PC-9 (cell line): ENCODE data around the gene GFPT2. TPM values are rescaled to one million over a fixed set of nuclear protein-coding genes. Genes with fewer than 3 reads are reported as not detected.

Experiments used
- BruUV-seq: library from RNA; stranded (reverse); fragments of 400-500 nt; replicated peaks from 2 replicates; lab custom pipeline; 2021; lab: Mats Ljungman, UMichigan
- CTCF ChIA-PET: fragments of 300-600 bp; sonication (Branson Sonifier 250); formaldehyde crosslinking; loops from one replicate; lab custom pipeline; 2022; ENCODE audit warnings: antibody characterized with exemption; lab: Charles Lee
- POLR2A ChIA-PET: fragments of 300-600 bp; sonication (Branson Sonifier 250); formaldehyde crosslinking; loops from one replicate; lab custom pipeline; 2022; ENCODE audit warnings: antibody characterized with exemption; ENCODE audit not compliant: unreplicated experiment; lab: Charles Lee
- DNase-seq, 2 experiments: peaks; one replicate each; pipeline versions ENCODE4 v3.0.0 to v3.0.0-alpha.2; 2015 to 2022; ENCODE audit warnings: mixed read lengths in 1 of 2
- H2AFZ ChIP-seq: fragments of 200-600 bp; sonication (generic); 2 replicates; pipeline ENCODE4 v1.8.1; 2017; ENCODE audit warnings: antibody characterized with exemption
- H3F3A ChIP-seq: fragments of 200-600 bp; sonication (generic); 2 replicates; pipeline ENCODE4 v1.8.1; 2017; ENCODE audit warnings: antibody characterized with exemption, mild to moderate bottlenecking, low read depth; ENCODE audit not compliant: insufficient read depth
- H3K27ac ChIP-seq: fragments of 200-600 bp; sonication (generic); 2 replicates; pipeline ENCODE4 v1.6.1; 2016; ENCODE audit warnings: mixed run types
- H3K27me3 ChIP-seq: fragments of 200-600 bp; sonication (generic); 2 replicates; pipeline ENCODE4 v1.6.1; 2016; ENCODE audit warnings: low read depth, mixed run types; ENCODE audit not compliant: insufficient read depth
- H3K36me3 ChIP-seq: fragments of 200-600 bp; sonication (generic); 2 replicates; pipeline ENCODE4 v1.6.1; 2016; ENCODE audit warnings: low read depth, mixed run types
- H3K4me1 ChIP-seq: fragments of 200-600 bp; sonication (generic); replicated peaks from 2 replicates; pipeline ENCODE4 v1.6.1; 2016; ENCODE audit warnings: mixed run types; ENCODE audit not compliant: insufficient read depth
- H3K4me2 ChIP-seq: fragments of 200-600 bp; sonication (generic); 2 replicates; pipeline ENCODE4 v1.6.1; 2017; ENCODE audit warnings: mixed run types
- H3K4me3 ChIP-seq: fragments of 200-600 bp; sonication (generic); 2 replicates; pipeline ENCODE4 v1.6.1; 2016; ENCODE audit warnings: mixed run types
- H3K79me2 ChIP-seq: fragments of 200-600 bp; sonication (generic); 2 replicates; pipeline ENCODE4 v1.6.1; 2017; ENCODE audit warnings: low read depth, mixed run types
- H3K9me2 ChIP-seq: fragments of 200-600 bp; sonication (generic); 2 replicates; pipeline ENCODE4 v1.8.1; 2017; ENCODE audit warnings: mild to moderate bottlenecking; ENCODE audit not compliant: insufficient read depth
- H3K9me3 ChIP-seq: fragments of 200-600 bp; sonication (generic); 2 replicates; pipeline ENCODE4 v1.8.1; 2016; ENCODE audit warnings: low read depth; ENCODE audit not compliant: insufficient read depth
- H4K20me1 ChIP-seq: fragments of 200-600 bp; sonication (generic); 2 replicates; pipeline ENCODE4 v1.8.1; 2017; ENCODE audit not compliant: insufficient read depth
- EZH2 ChIP-seq: fragments of 200-600 bp; sonication (generic); IDR thresholded peaks from 2 replicates; pipeline ENCODE4 v1.8.0; 2017; ENCODE audit warnings: antibody characterized with exemption, low read depth
- intact Hi-C: fragments of 100-400 bp; cut with micrococcal nuclease; formaldehyde crosslinking; loops from one replicate; pipeline ENCODE4 v1.10.0; 2022; ENCODE audit not compliant: unreplicated experiment
- total RNA-seq: library from RNA; stranded (reverse); gene quantifications from 2 replicates; pipeline ENCODE4 v1.2.3, GENCODE V29; 2021
- TF ChIP-seq, protein P1 (sequence below): fragments of 200-600 bp; sonication (generic); conservative IDR thresholded peaks from 2 replicates; pipeline ENCODE4 v1.6.1; 2017; ENCODE audit warnings: mixed run types, antibody characterized with exemption, mild to moderate bottlenecking, moderate library complexity

Gene GFPT2
- total RNA-seq, 1 experiment from 2014 or later, result 22.5 TPM

DNA sequence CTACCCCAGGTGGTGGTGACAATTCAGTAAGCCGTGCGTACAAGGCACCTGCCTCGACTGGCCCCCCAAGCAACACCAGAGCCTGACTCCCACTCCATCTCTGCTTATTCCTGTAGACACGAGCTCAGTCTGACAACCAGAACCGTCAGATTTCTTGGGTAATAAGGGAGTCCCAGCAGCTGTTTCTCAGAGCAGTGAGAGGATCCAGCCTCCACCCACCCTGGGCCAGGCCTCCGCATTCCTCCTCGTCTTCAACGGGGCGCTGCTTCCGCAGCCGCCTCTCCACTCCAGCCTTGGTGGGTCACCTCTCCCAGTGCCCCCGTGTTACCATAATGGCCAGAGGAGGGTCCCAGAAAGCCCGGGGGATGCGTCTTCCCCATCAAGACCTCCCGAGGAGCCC is 27.7 kb upstream of the GFPT2 start:
- ChIA-PET CTCF (no interaction called here), POLR2A (no interaction called here)
- no peak overlapping the region for H3K4me3 ChIP-seq
- intact Hi-C loops, result no loop called here
- BruUV-seq, result no TSS peak
- no peaks in the 10 kb centered on the region for H3K36me3 ChIP-seq
- no peaks in the 10 kb centered on the region for H3K79me2 ChIP-seq
- no peaks in the 10 kb centered on the region for H4K20me1 ChIP-seq
- H3F3A ChIP-seq, result no peaks in the 10 kb centered on the region
- H3K9me3 ChIP-seq, result no peaks in the 10 kb centered on the region
- TF ChIP-seq EZH2, result no peak
- TF ChIP-seq, protein P1, sequence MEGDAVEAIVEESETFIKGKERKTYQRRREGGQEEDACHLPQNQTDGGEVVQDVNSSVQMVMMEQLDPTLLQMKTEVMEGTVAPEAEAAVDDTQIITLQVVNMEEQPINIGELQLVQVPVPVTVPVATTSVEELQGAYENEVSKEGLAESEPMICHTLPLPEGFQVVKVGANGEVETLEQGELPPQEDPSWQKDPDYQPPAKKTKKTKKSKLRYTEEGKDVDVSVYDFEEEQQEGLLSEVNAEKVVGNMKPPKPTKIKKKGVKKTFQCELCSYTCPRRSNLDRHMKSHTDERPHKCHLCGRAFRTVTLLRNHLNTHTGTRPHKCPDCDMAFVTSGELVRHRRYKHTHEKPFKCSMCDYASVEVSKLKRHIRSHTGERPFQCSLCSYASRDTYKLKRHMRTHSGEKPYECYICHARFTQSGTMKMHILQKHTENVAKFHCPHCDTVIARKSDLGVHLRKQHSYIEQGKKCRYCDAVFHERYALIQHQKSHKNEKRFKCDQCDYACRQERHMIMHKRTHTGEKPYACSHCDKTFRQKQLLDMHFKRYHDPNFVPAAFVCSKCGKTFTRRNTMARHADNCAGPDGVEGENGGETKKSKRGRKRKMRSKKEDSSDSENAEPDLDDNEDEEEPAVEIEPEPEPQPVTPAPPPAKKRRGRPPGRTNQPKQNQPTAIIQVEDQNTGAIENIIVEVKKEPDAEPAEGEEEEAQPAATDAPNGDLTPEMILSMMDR, result no peak
- H3K4me1 ChIP-seq, result no peaks in the 10 kb centered on the region
- DNase-seq, result no peak
- H3K9me2 ChIP-seq, result no peaks in the 10 kb centered on the region
- H3K4me2 ChIP-seq, result no peak overlapping the region
- no peak overlapping the region for H2AFZ ChIP-seq
- no peak overlapping the region for H3K27ac ChIP-seq
- H3K27me3 ChIP-seq, result no peaks in the 10 kb centered on the region

DNA sequence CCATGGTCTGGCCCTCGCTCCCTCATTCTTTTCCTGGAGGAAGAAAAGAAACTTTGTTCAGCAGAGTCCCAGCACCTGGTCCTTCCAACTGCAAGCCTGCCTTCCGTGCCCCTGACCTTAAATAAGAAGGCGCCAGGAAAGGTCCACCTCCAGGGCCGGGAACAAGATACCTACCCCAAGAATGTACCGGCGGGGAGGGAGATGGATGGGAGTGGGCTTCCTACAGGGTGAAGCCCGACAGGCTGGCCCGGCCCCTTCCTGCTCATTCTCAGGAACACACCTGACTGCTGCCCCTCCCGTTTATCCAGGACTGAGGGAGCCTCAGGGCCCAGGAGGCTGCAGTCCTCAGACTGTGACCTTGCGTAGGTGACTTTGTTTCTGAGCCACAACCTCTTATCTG is 27.3 kb upstream of the GFPT2 start:
- POLR2A ChIA-PET, result no interaction called here
- BruUV-seq, result no TSS peak

DNA sequence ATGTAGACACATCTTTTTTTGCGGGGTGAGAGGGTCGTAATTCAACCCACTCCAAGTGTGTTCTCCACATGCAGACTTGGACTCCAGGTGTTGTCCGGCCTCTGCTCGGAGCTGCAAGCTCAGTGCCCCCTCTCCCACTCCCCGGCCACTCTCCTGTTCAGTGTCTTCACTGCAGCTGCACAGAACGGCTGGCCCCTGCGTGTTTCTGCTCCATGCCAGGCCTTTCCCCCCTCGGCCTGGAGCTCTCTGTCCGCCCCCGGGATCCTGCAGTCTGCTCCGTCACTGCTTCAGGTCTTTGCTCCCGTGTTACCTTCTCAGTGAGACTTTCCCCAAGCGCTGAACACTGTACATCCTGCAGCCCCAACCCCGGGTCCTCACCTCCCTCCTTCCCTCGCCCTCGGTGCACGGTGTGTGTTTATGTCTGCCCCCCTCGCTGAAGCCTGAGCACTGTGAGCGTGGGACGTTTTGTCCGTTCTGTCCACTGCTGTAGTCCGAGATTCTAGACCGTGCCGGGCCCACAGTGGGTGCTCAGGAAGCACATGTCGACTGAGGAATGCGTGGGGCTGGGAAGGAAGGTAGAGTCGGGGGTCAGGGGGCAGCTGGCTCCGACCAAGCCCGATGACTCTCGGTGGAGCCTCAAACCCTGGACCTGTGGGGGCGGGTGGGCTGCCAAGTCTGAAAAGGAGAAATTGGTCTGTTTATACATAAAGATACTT is 26.4 kb upstream of the GFPT2 start:
- CTCF ChIA-PET, result no interaction called here
- TF ChIP-seq EZH2, result no peak
- TF ChIP-seq, protein P1, result no peak
- H3K9me3 ChIP-seq, result no peaks in the 10 kb centered on the region
- no peak for DNase-seq
- no peak overlapping the region for H3K4me2 ChIP-seq
- H3K4me1 ChIP-seq, result no peaks in the 10 kb centered on the region
- POLR2A ChIA-PET, result interaction anchor here (0.6 kb wide), 1 partner anchor 111 kb away, joined by 4 read pairs; no protein-coding TSS in a partner anchor
- H3K4me3 ChIP-seq, result no peak overlapping the region
- H3F3A ChIP-seq, result no peaks in the 10 kb centered on the region
- no peaks in the 10 kb centered on the region for H3K9me2 ChIP-seq
- no TSS peak for BruUV-seq
- intact Hi-C loops, result no loop called here
- no peaks in the 10 kb centered on the region for H3K27me3 ChIP-seq
- H2AFZ ChIP-seq, result no peak overlapping the region
- no peak overlapping the region for H3K27ac ChIP-seq
- no peaks in the 10 kb centered on the region for H4K20me1 ChIP-seq
- no peaks in the 10 kb centered on the region for H3K36me3 ChIP-seq
- no peaks in the 10 kb centered on the region for H3K79me2 ChIP-seq

More for the DNA sequence above, 27.3 kb upstream of the GFPT2 start:
- H3K4me1 ChIP-seq, result no peaks in the 10 kb centered on the region
- H3K27ac ChIP-seq, result no peak overlapping the region
- no peaks in the 10 kb centered on the region for H3K27me3 ChIP-seq
- H3K4me2 ChIP-seq, result no peak overlapping the region
- H3K79me2 ChIP-seq, result no peaks in the 10 kb centered on the region
- H3K9me2 ChIP-seq, result no peaks in the 10 kb centered on the region
- TF ChIP-seq, protein P1, result no peak
- TF ChIP-seq EZH2, result no peak
- intact Hi-C loops, result no loop called here
- CTCF ChIA-PET, result no interaction called here
- H3K9me3 ChIP-seq, result no peaks in the 10 kb centered on the region
- DNase-seq, result no peak
- H3K4me3 ChIP-seq, result no peak overlapping the region
- no peak overlapping the region for H2AFZ ChIP-seq
- no peaks in the 10 kb centered on the region for H3F3A ChIP-seq
- H4K20me1 ChIP-seq, result no peaks in the 10 kb centered on the region
- no peaks in the 10 kb centered on the region for H3K36me3 ChIP-seq
